HCT116 (cell line): ENCODE results near the gene SH3BP5L.

Source experiments
- CTCF ChIP-seq, 3 experiments: fragments of 200-600 bp in 1 of 3; sonication (generic) in 1 of 3; IDR thresholded peaks in 2 of 3; conservative IDR thresholded peaks in 1 of 3; 2 replicates each; pipeline ENCODE4 v1.5.1; 2012 to 2017; ENCODE audit warnings: low read depth in 2 of 3, low read length in 2 of 3, antibody characterized with exemption in 1 of 3, borderline replicate concordance in 1 of 3, control low read depth in 1 of 3, mild to moderate bottlenecking in 1 of 3, mixed read lengths in 1 of 3, mixed run types in 1 of 3, moderate library complexity in 1 of 3; ENCODE audit not compliant: insufficient read depth in 1 of 3
- SP1 ChIP-seq: IDR thresholded peaks from 2 replicates; pipeline ENCODE4 v1.6.1; 2012; ENCODE audit warnings: low read depth

- TF ChIP-seq SP1 (no peak), CTCF (IDR thresholded peaks at IDR 0.05 in 2 of 3, conservative IDR thresholded peaks at IDR 0.05 in 1 of 3; ENCODE audit: borderline replicate concordance in 1 of 3, insufficient read depth in 1 of 3, low read depth in 2 of 3, low read length in 2 of 3) (no peak)
Measured at GRCh38 chr1:248792342-248792741, 33.4 kb downstream of the SH3BP5L start.
